ENCODE results near the gene SATB1.
A peak's percentile ranks its signal among the peaks of the same experiment; 100 is the strongest.
"Not testable (repeated sequence)": the region's sequence is repeated elsewhere in the genome, so short reads cannot be mapped to it uniquely, and the experiment has no call there.

SATB1 gene

DNA sequence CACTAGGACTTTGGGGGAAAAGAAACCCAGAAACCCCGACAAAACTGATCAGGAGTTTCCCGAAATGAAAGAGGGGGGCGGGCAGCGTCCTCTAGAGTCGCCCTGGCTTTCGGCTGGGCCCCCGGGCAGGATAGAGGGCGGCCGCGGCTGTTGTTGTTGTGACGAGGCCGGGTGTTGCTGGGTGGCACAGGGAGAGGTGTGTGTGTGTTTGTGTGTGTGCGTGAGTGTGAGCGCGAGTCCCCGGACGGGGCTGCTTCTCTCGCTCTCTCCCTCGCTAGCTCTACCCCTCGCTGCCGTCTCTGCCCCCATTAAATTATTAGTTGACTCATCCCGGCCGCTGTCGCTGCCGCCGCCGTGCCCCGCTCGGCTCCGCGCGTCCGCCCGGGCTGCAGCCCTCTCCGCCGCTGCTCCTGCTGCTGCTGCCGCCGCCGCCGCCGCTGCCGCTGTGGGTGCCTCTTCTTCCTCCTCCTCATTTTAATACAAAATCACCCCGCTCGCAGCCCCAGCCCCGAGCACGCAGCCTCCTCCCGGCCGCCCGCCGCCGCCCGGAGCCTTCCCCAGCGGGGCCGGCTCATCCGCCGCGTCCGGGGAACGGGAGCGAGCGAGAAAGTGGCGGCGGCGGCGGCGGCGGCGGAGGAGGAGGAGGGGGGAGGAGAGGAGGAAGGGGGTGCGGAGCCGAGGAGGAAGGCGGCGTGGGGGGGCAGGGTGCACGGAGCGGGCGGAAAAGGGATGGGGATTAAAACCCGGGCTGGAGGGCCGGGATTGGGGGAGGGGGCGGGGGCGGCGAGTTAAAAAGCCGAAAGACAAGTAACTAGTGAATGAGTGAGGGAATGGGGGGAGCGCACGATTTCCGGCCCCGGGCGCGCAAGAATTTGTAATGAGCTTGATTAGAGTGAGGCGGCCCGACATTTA, at the start of gene SATB1:
Gene SATB1 (minus strand): TSS at position 611 of the 912 bp plus-strand sequence. CDS start 4,372 bp downstream, outside the sequence.
- peak; percentile 12 for DNase-seq (ENCODE audit: low read depth)

- DNase-seq (ENCODE audit: low read depth) = no peak
Measured at GRCh38 chr3:18474202-18474601, 49.1 kb upstream of the SATB1 start.

GRCh38 chr3:18469775-18470174, 44.6 kb upstream of the SATB1 start:
- no peak for DNase-seq (ENCODE audit: low read depth)

DNA sequence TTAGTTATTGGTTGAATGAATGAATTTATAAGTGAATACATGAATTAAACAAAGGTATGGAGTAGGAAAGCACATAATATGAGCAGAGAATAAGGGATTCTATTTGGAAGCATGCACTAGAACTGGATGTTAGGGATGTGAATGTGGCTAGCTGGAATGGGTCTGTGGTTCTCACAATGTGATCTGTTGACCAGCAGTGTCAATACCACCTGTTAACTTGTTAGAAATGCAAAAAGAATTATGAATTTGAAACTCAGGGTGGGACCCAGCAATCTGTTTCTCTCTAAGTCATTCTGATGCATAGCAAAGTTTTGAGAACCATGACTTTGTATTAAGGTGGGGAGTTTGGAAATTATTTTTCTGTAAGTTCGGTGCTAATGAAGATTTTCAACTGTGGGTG, 41.0 kb upstream of the SATB1 start:
- DNase-seq (ENCODE audit: low read depth) = no peak

- DNase-seq (ENCODE audit: low read depth) = no peak
Measured at GRCh38 chr3:18454766-18455165, 29.6 kb upstream of the SATB1 start.

GRCh38 chr3:18449618-18450017, 24.5 kb upstream of the SATB1 start:
- not testable (repeated sequence) for DNase-seq (ENCODE audit: low read depth)

GRCh38 chr3:18447720-18448119, 22.6 kb upstream of the SATB1 start:
- no peak for DNase-seq (ENCODE audit: low read depth)

- no peak for DNase-seq (ENCODE audit: low read depth)
Measured at GRCh38 chr3:18446149-18446825, 21.1 kb upstream of the SATB1 start.

- DNase-seq (ENCODE audit: low read depth) = no peak
Measured at GRCh38 chr3:18445401-18446148, 20.4 kb upstream of the SATB1 start.

DNA sequence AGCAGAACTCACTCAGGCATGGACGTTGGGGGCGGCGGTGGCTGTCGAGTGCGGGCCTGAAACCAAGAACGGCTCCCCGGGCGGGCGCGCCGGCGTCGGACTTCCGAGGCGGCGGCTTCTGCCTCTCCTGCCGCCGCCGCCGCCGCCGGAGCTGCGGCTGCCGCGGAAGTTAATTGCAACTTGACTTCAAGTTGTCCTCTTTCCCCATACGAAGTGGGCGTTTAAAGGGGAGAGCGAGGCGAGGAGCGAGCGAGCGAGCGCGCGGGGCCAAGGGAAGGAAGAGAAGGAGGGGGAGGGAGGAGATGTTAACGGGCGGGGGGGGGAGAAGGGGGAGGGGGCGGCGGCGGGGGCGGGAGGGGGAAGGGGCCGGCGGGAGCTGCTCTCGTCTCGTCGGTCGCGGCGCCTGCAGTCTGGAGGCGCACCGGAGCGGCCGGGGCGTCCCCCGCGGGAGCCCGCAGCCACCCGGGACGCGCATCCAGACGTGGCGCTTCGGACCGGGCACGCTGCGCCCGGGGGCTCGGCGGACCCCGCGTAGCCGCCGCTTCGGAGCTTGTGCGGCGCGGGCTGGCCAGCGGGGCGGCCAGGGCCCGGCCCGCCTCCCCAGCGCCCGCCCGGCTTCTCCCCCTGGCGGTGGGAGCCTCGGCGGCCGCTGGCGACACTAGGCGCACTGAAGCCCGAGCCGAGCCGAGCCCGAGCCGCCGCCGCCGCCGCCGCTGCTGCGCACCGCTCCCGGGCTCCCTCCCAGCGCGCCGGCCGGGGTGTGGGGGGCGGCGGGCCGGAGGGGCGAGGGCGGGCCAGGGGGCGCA, 19.7 kb upstream of the SATB1 start:
- DNase-seq (ENCODE audit: low read depth) = no peak

DNA sequence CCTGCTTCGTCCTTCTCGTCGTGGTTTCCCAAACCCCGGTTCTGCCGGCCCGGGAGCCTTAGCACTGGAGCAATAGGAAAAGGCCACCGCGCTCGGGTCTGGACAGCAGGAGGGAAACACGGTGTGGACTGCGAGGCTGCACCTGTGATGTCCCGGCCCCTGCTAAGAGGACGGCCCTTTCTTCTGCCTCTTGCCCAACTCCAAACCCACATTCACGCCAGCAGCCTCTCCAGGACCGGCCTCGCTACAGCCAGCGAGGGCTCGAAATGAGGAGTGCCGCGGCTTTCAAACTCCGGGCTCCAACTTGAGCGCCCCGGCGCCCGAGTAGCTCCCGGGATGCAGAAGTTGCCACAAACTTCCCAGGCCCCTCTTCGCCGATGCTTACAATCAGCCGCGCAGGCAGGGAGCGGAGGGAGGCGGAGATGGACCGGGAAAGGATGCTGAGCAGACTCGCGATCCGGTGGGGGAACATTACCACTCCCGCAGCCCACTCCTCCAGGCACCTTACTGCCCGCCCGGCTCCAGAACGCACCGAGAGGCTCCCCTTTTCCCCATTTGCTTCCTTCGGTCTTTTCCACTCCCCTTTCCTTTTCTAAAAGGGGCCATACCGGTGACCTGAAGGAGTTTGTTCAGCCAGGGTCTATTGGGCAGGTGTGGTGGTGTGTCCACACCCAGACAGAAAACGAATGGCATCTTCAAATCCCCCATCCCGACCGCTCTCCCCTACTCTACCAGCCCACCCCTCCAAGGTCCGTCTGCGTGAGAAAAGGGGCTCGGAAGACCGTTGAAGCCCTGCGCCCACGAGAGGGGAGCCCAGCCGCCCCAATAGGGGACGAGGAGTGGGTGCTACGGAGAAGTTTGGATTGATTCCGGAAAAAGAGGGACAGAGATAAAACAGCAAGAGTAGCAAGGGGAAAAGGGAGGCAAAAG, 18.8 kb upstream of the SATB1 start:
- no peak for DNase-seq (ENCODE audit: low read depth)

GRCh38 chr3:18442756-18443664, 17.9 kb upstream of the SATB1 start:
- DNase-seq (ENCODE audit: low read depth) = no peak

DNA sequence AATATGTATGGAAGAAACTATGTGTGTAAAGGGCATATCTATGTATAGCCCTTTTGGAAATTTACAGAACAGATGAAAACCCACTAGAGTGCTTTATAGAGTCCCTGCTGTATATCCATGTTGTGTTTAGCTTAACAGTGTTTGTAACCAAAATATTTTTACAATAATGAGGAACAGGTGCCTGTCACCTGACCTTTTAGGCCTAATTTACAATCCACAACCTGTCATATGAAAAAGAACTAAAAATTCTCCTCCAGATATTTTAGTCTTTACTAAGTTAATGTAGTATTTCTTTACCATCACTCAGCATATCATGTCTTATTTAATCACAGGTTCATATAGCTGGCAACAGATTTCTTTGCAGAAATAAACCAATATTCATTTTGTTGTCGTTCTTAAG, 16.4 kb upstream of the SATB1 start:
- no peak for DNase-seq (ENCODE audit: low read depth)

DNA sequence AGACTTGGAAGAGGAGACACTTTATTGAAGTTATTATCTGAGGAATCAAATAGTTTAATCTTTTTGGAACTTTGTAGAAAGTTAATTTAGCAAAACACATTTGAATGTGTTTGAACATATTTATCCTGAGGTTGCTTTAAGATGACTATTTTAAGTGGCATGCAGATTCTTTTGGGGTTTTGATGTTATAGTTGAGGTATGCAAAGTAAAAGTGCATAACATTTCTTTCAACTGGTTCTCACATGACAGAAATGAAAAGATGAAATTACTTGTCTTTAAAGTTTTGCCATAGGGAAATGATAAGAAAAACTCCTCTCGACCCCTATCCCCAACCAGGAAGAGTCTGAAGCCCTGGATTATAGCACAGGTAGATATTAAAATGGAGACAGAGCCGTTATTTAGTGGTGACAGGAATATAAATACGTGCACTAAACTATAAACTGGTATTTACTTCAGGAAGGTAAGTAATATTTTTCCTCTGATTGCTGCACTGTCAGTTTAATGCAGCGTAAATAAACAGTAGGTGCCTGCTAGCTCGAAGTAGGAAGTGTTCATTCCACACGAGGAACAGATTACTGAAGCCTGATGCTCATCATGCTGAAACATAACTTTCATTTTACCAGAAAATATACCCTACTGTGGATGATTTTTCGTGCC, 15.1 kb upstream of the SATB1 start:
- no peak for DNase-seq (ENCODE audit: low read depth)

GRCh38 chr3:18439281-18439680, 14.1 kb upstream of the SATB1 start:
- DNase-seq (ENCODE audit: low read depth) = no peak

DNA sequence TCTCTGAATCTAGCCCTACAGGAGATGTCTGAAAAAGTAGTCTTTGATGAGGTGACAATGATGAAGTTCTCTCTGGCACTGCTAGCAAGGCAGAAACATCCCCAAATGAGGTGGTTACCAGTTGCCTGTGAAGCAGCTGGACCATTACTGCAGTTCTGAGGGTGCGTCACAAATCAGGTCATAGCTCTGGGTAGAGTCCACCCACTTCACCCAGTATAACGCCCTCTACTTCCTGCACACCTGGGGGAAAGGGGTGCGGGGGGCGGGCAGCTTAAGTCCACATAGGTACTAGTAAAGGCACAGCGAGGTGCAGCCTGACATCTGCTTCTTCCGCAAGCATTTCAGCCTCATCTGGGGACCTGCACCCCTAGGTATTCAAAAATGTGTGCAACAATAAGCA, 13.4 kb upstream of the SATB1 start:
- no peak for DNase-seq (ENCODE audit: low read depth)

GRCh38 chr3:18436213-18436612, 11.1 kb upstream of the SATB1 start:
- DNase-seq (ENCODE audit: low read depth) = no peak

DNA sequence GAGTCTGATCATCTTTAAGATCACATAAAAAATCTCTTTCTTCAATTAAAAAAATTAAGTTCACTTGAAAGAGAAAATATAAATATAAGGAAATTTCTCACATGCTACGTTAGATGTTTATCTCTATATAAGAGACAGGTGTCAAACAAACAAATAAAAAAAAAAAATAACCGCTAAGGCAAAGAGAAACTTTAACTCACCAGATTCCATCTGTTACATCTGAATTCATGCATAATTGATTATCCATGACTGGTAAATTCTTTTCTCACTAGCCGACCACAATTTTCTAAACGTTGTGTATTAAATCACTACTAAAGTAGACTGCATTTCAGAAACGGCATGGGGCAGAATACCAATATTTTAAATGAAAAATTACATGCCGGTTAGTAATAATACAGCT, 9.6 kb upstream of the SATB1 start:
- DNase-seq (ENCODE audit: low read depth) = no peak

DNA sequence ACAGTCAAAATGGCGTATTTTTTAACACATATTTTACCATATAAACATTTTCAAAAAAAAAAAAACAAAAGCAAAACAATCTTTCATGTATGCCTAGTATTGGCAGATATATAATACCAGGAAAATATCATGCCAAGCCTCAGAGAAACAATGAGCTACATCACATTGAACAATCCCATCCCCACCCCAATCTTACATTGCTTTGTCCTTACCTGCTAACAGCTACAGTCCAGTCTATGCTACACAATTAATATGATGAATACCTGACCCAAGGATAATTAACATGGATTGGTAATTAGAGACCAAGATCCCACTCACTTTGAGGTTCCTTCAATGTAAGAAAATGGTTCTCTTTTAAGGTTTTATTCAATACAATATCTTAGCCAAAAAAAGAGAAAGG, 7.6 kb upstream of the SATB1 start:
- DNase-seq (ENCODE audit: low read depth) = no peak

Measured in fibroblast of the conjunctiva (primary cell).